ENCODE results near the gene NEK3.

- TF ChIP-seq MAX (IDR thresholded peaks at IDR 0.05) (no peak), CTCF (IDR thresholded peaks at IDR 0.05) (no peak), EP300 (IDR thresholded peaks at IDR 0.05) (no peak), SMC3 (IDR thresholded peaks at IDR 0.05) (no peak), RAD21 (conservative IDR thresholded peaks at IDR 0.05 in 1 of 2, IDR thresholded peaks at IDR 0.05 in 1 of 2) (no peak), POLR2AphosphoS2 (conservative IDR thresholded peaks at IDR 0.05; ENCODE audit: low read length) (no peak), POLR2A (IDR thresholded peaks at IDR 0.05; ENCODE audit: low read length) (no peak), RFX5 (IDR thresholded peaks at IDR 0.05) (no peak), BHLHE40 (IDR thresholded peaks at IDR 0.05; ENCODE audit: low read depth, low read length) (no peak), PHF8 (IDR thresholded peaks at IDR 0.05; ENCODE audit: borderline replicate concordance, low read depth) (no peak), HDAC2 (IDR thresholded peaks at IDR 0.05) (no peak), FOSB (CRISPR knock-in tag; IDR thresholded peaks at IDR 0.05) (no peak)
Observed at GRCh38 chr13:52091473-52091872, 67.9 kb downstream of the NEK3 start.
